Body of pancreas (tissue), 4 donors: ENCODE data around the gene TMEM256.

ENCODE experiments used
- CTCF ChIP-seq, 7 experiments: fragments of 450-650 bp in 4 of 7; fragments of 200-600 bp in 3 of 7; sonication (generic) in 3 of 7; IDR thresholded peaks; one replicate each; pipeline ENCODE4 v1.5.1; 2016 to 2019; ENCODE audit warnings: antibody characterized with exemption in 7 of 7
- POLR2A ChIP-seq, 3 donors: fragments of 450-650 bp; IDR thresholded peaks; one replicate each; pipeline ENCODE4 v1.6.1; 2016; ENCODE audit warnings: antibody characterized with exemption in 3 of 3, mild to moderate bottlenecking in 2 of 3

- TF ChIP-seq POLR2A (IDR thresholded peaks at IDR 0.05) (no peak), CTCF (IDR thresholded peaks at IDR 0.05) (no peak)
Measured at GRCh38 chr17:7408252-7408727, 4.4 kb upstream of the TMEM256 start.
